Calu3 (cell line): ENCODE data around the gene CLEC2D. TPM values are rescaled to one million over a fixed set of nuclear protein-coding genes. Genes with fewer than 3 reads are reported as not detected.

Experiments
- BruUV-seq: library from RNA; stranded (reverse); fragments of 400-500 nt; replicated peaks from 2 replicates; lab custom pipeline; 2021; lab: Mats Ljungman, UMichigan
- CTCF ChIA-PET: fragments of 300-600 bp; sonication (Branson Sonifier 250); formaldehyde crosslinking; loops from one replicate; lab custom pipeline; 2022; ENCODE audit warnings: antibody characterized with exemption; lab: Charles Lee
- DNase-seq: peaks from one replicate; pipeline ENCODE4 v3.0.0; 2022
- H3K27ac Mint-ChIP-seq: one replicate; pipeline ENCODE4 v1.8.0; 2022; ENCODE audit warnings: mixed read lengths; ENCODE audit not compliant: unreplicated experiment
- H3K27me3 Mint-ChIP-seq: one replicate; pipeline ENCODE4 v1.8.0; 2022; ENCODE audit warnings: mixed read lengths; ENCODE audit not compliant: unreplicated experiment
- H3K36me3 Mint-ChIP-seq: one replicate; pipeline ENCODE4 v1.8.0; 2022; ENCODE audit warnings: mild to moderate bottlenecking, moderate library complexity, mixed read lengths; ENCODE audit not compliant: insufficient read depth, unreplicated experiment
- H3K4me1 Mint-ChIP-seq: one replicate; pipeline ENCODE4 v1.8.0; 2022; ENCODE audit warnings: mild to moderate bottlenecking, low read depth, mixed read lengths; ENCODE audit not compliant: unreplicated experiment
- H3K4me3 Mint-ChIP-seq: one replicate; pipeline ENCODE4 v1.8.0; 2022; ENCODE audit warnings: mild to moderate bottlenecking, low read depth, moderate library complexity, mixed read lengths; ENCODE audit not compliant: unreplicated experiment
- H3K9me3 Mint-ChIP-seq: one replicate; pipeline ENCODE4 v1.8.0; 2022; ENCODE audit warnings: low read depth, mixed read lengths; ENCODE audit not compliant: unreplicated experiment
- intact Hi-C: fragments of 100-400 bp; cut with micrococcal nuclease; formaldehyde crosslinking; loops from one replicate; pipeline ENCODE4 v1.10.0; 2022; ENCODE audit not compliant: unreplicated experiment
- total RNA-seq: library from RNA; stranded (reverse); gene quantifications from 2 replicates; pipeline ENCODE4 v1.2.3, GENCODE V29; 2022
- TF ChIP-seq, protein P1 (sequence below): fragments of 200-600 bp; IDR thresholded peaks from one replicate; pipeline ENCODE4 v1.8.0; 2022; ENCODE audit warnings: antibody characterized with exemption; ENCODE audit not compliant: unreplicated experiment

The CLEC2D gene
- total RNA-seq, 1 experiment from 2014 or later: 5.8 TPM

- no TSS peak for BruUV-seq
- CTCF ChIA-PET: interaction anchor here (0.6 kb wide), 1 partner anchor 600 kb away, joined by 3 read pairs; no protein-coding TSS in a partner anchor
Measured at GRCh38 chr12:9697619-9698018, 28.1 kb downstream of the CLEC2D start.

GRCh38 chr12:9698681-9699080 is 29.2 kb downstream of the CLEC2D start:
- intact Hi-C loops: no loop called here
- Mint-ChIP-seq H3K27me3 (no peaks in the 10 kb centered on the region), H3K27ac (no peak overlapping the region), H3K36me3 (no peaks in the 10 kb centered on the region), H3K9me3 (no peaks in the 10 kb centered on the region), H3K4me1 (peaks cover 18% of the 10 kb centered on the region), H3K4me3 (no peak overlapping the region)
- DNase-seq: no peak
- TF ChIP-seq, protein P1, sequence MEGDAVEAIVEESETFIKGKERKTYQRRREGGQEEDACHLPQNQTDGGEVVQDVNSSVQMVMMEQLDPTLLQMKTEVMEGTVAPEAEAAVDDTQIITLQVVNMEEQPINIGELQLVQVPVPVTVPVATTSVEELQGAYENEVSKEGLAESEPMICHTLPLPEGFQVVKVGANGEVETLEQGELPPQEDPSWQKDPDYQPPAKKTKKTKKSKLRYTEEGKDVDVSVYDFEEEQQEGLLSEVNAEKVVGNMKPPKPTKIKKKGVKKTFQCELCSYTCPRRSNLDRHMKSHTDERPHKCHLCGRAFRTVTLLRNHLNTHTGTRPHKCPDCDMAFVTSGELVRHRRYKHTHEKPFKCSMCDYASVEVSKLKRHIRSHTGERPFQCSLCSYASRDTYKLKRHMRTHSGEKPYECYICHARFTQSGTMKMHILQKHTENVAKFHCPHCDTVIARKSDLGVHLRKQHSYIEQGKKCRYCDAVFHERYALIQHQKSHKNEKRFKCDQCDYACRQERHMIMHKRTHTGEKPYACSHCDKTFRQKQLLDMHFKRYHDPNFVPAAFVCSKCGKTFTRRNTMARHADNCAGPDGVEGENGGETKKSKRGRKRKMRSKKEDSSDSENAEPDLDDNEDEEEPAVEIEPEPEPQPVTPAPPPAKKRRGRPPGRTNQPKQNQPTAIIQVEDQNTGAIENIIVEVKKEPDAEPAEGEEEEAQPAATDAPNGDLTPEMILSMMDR: no peak
- CTCF ChIA-PET: no interaction called here
- no TSS peak for BruUV-seq

More at GRCh38 chr12:9697619-9698018, 28.1 kb downstream of the CLEC2D start:
- Mint-ChIP-seq H3K36me3 (no peaks in the 10 kb centered on the region), H3K9me3 (no peaks in the 10 kb centered on the region), H3K27ac (no peak overlapping the region), H3K4me1 (peaks cover 18% of the 10 kb centered on the region), H3K4me3 (no peak overlapping the region), H3K27me3 (no peaks in the 10 kb centered on the region)
- TF ChIP-seq, protein P1: no peak
- no peak for DNase-seq
- intact Hi-C loops: no loop called here

DNA sequence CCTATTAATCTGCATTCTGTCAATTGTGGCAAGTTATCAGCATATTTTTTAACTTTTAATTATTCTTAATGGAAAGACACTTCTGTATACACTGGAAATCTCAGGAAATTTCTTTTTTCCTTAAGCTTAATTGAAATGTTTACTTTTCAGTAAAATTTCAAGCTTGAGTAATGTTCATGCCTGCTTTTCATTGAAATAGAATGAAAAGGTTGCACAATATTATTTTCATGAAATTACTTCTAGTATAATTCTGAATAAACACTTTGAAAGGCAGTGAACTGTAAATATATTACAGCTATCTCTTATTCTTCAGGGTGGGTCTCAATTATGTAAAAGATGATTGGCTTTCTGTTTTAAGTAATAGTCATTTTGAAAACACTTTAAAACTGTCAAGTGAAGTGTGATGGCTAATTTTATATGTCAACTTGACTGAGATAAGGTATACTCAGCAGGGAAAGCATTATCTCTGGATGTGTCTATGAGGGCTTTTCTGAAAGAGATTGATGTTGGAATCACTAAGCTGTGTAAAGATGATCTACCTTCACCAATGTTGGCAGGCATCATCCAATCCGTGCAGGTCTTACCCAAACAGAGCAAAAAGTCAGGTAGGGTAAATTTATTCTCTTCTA is 29.9 kb downstream of the CLEC2D start:
- H3K36me3 Mint-ChIP-seq: no peaks in the 10 kb centered on the region
- no TSS peak for BruUV-seq
- intact Hi-C loops: no loop called here
- no peaks in the 10 kb centered on the region for H3K9me3 Mint-ChIP-seq
- no peaks in the 10 kb centered on the region for H3K27me3 Mint-ChIP-seq
- no peak for DNase-seq
- no peak overlapping the region for H3K27ac Mint-ChIP-seq
- H3K4me3 Mint-ChIP-seq: no peak overlapping the region
- CTCF ChIA-PET: interaction anchor here (1.1 kb wide), 1 partner anchor 27 kb away, joined by 3 read pairs; no protein-coding TSS in a partner anchor
- H3K4me1 Mint-ChIP-seq: peaks cover 18% of the 10 kb centered on the region
- TF ChIP-seq, protein P1: no peak

GRCh38 chr12:9699898-9700605 is 30.5 kb downstream of the CLEC2D start:
- CTCF ChIA-PET: interaction anchor here (1.1 kb wide), 1 partner anchor 27 kb away, joined by 3 read pairs; no protein-coding TSS in a partner anchor
- H3K4me1 Mint-ChIP-seq: peaks cover 18% of the 10 kb centered on the region

More at GRCh38 chr12:9699898-9700605, 30.5 kb downstream of the CLEC2D start:
- Mint-ChIP-seq H3K4me3 (no peak overlapping the region), H3K9me3 (no peaks in the 10 kb centered on the region), H3K27me3 (no peaks in the 10 kb centered on the region), H3K36me3 (no peaks in the 10 kb centered on the region), H3K27ac (no peak overlapping the region)
- no TSS peak for BruUV-seq
- DNase-seq: no peak
- TF ChIP-seq, protein P1: no peak
- intact Hi-C loops: no loop called here
